HG03280 (cell line): ENCODE data around the gene B4GALT3.
A peak's percentile ranks its signal among the peaks of the same experiment; 100 is the strongest.

Experiments used
- ATAC-seq: cut with Tn5 transposase; IDR thresholded peaks from one replicate; pipeline ENCODE4 v1.9.1; 2021; ENCODE audit warnings: mild to moderate bottlenecking, moderate library complexity; ENCODE audit not compliant: unreplicated experiment

Gene B4GALT3

DNA sequence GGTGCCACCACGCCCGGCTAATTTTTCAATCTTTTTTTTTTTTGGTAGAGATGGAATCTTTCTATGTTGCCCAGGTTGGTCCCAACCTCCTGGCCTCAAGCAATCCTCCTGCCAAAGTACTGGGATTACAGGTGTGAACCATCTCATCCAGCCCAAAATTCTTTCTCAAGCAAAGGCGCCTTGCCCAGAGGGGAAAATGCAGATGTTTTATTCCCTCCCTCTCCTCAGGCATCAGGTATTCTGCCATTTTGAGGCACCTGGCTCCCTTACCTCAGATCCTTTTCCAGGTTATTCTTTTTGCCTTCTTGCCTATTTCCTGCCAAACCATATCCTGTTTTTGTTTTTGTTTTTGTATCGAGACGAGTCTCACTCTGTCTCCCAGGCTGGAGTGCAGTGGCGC is 11.1 kb upstream of the B4GALT3 start:
- ATAC-seq = no peak

DNA sequence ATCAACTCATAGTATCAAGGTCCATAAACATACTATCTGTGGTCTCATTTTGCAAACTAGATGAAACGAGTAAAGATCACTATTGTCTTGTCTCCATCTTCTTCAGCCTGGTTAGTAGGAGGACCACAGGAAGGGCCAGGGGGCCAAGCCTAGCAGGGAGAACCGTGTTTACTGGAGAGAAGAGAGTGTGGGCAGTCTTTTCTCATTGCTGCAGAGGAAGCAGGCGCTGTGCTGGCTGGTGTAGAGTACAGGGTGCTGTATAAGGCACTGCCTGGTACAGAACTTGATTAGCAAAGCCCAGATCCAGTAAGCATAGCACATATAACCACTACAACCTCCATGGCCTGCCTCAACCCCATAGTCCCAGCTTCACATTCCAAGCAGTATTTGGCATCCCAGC is 10.0 kb upstream of the B4GALT3 start:
- ATAC-seq = no peak

GRCh38 chr1:161185732-161186311 is 8.5 kb upstream of the B4GALT3 start:
- ATAC-seq = peak; percentile 22

GRCh38 chr1:161185282-161185682 is 8.0 kb upstream of the B4GALT3 start:
- peak; percentile 74 for ATAC-seq

- peak; percentile 39 for ATAC-seq
These were observed 4.9 kb upstream of the B4GALT3 start for GRCh38 chr1:161182214-161182613.

DNA sequence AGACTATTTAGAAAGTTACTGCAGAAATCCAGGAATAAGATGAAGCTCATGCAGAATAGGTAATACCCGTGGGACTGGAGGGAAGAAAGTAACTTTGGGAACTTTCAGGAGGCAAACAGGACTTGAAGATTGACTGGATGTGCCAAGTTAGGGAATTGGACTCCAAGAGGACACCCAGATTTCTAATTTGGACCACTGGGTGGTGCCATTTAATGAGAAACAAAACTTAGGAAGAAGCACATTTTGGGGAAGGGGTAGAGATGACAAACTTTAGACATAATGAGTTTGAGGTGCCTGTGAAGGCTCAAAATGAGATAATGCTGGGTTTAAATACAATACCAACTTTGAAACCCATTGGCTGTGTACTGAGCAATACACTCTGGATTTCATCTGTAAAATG is 3.3 kb upstream of the B4GALT3 start:
- ATAC-seq = no peak

GRCh38 chr1:161179698-161180097 is 2.4 kb upstream of the B4GALT3 start:
- no peak for ATAC-seq

DNA sequence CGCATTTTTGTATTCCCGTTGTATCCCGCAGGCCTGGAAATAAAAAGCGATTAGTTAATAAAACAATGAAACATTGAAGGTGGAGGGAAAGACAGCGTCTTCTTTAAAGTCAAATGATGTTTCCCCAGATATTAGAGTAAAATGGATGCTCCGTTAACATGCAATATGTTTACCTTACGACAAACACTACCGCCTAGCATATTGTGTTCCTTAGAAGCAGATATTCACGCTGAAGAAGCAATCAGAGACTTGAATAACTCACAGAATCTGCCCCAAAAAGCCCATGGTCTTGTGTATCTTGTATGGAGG is 583 bp upstream of the B4GALT3 start:
- no peak for ATAC-seq

GRCh38 chr1:161176468-161177111 is 717 bp downstream of the B4GALT3 start:
- ATAC-seq = no peak

GRCh38 chr1:161175771-161176453 is 1.4 kb downstream of the B4GALT3 start:
- ATAC-seq = no peak

GRCh38 chr1:161174911-161175310 is 2.4 kb downstream of the B4GALT3 start:
- ATAC-seq = no peak

DNA sequence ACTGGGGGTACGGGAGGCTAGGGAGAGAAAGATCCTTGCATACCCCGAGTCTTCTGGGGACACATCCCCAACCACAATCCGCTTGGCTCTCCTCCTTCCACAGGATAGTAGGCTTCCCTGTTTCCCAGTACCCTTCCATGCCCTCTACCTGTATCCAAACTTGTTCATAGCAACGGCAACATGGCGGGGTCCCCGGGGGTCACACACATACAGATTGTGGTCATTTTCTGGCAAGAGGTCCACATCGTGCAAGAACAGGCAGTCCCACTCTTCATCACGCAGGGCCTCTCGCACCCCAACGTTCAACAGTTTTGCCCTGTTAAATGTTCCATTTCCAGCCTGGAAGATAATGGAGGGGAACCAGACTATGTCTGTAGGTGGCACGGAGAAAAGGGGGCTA is 3.6 kb downstream of the B4GALT3 start:
- no peak for ATAC-seq

GRCh38 chr1:161172776-161173376 is 4.4 kb downstream of the B4GALT3 start:
- no peak for ATAC-seq

DNA sequence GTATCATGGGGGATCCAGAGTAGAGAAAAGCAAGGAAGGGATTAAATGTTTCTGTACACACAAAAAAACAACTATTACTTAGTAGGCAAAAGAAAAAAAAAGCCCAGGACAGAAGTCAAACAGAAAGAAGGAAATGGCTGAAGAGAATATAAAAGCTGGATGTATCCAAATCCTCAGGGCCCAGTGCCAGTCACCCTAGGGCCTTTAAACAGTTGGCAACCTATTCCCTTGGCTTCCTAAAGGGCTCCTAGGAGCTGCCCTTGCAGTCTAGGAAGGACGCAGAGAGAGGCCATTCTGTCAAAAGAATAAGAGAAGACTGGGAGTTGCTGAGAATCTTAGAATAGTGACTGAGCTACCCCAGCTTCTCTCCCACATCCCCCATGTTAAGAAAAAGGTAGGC is 5.0 kb downstream of the B4GALT3 start:
- ATAC-seq = no peak

DNA sequence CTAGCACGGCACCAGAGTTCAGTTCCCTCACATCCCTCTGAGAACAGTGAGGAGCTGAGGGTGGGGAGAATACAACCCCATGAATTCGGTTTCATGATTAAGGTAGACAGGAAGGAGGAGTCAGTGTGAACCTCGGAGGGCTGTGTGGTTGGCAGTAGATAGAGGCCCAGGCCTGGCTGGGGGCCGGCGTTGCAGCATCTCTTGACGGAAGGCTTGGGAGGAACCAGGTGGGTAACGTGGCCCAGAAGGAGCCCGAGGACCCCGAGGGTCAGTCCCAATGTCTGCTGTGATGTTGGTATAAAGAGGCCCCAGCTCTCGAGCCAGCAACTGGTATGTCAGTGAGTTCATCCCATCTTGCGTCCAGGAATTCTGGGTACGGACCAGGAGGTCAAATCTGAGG is 5.6 kb downstream of the B4GALT3 start:
- no peak for ATAC-seq

- no peak for ATAC-seq
These were observed 6.1 kb downstream of the B4GALT3 start for GRCh38 chr1:161171191-161171590.

GRCh38 chr1:161168906-161169305 is 8.4 kb downstream of the B4GALT3 start:
- ATAC-seq = no peak

DNA sequence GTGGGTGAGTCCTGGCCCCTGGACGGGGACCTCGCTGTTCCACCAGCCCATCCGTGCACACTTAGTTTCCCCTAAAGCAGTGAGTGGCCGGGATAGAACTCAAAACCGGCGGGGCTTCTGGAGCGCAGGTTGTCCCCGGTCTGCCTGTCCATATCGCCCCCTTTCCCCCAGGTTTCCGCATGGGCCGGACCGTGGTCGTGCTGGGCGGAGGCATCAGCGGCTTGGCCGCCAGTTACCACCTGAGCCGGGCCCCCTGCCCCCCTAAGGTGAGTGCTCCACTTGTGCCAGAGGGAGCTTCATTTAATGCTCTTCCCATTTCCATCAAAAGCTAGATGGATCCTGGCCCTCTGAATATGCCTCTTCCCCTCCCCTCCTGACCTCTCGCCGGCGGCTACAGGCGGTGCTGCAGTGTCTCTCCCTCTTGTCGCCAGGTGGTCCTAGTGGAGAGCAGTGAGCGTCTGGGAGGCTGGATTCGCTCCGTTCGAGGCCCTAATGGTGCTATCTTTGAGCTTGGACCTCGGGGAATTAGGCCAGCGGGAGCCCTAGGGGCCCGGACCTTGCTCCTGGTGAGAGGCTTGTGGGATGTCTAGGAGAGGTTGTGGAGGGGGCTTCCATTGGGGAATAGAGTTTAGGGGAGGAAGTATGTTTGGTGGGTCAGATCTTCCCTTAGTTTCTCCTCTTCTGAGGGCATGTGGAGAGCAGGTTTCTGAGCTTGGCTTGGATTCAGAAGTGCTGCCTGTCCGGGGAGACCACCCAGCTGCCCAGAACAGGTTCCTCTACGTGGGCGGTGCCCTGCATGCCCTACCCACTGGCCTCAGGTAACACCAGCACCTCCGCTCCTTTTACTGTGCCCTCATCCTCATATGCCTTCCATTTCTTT is 10.4 kb downstream of the B4GALT3 start:
- ATAC-seq = peak; percentile 1

GRCh38 chr1:161165742-161166668 is 11.3 kb downstream of the B4GALT3 start, which contains the start of gene PPOX:
Gene PPOX (plus strand): TSS chr1:161166426. CDS start chr1:161166848, 422 bp downstream.
- ATAC-seq = peak; percentile 90
